Keratinocyte (primary cell): ENCODE data around the gene HSD11B2. TPM values are rescaled to one million over a fixed set of nuclear protein-coding genes. Genes with fewer than 3 reads are reported as not detected.

ENCODE experiments used
- DNase-seq: peaks from one replicate; pipeline ENCODE4 v3.0.0-alpha.2; 2011; ENCODE audit warnings: low read depth, missing footprints, low spot score
- FAIRE-seq: peaks from 2 replicates; lab custom pipeline; 2011; peaks lifted over from hg19 to GRCh38; lab: Jason Lieb, UNC
- H2AFZ ChIP-seq: 2 replicates; pipeline ENCODE4 v1.6.0; 2012; ENCODE audit warnings: low read length, control low read depth, inconsistent platforms; ENCODE audit not compliant: control insufficient read depth
- H3K27ac ChIP-seq: 2 replicates; pipeline ENCODE4 v1.5.1; 2011; ENCODE audit warnings: low read length; ENCODE audit not compliant: control insufficient read depth, insufficient read depth
- H3K27me3 ChIP-seq: 3 replicates; pipeline ENCODE4 v1.6.0; 2011; ENCODE audit warnings: low read length; ENCODE audit not compliant: control insufficient read depth, insufficient read depth; ENCODE audit errors: extremely low read depth
- H3K36me3 ChIP-seq, 2 experiments: 2 replicates in 1 of 2; 3 replicates in 1 of 2; pipeline ENCODE4 v1.5.1; 2011; ENCODE audit warnings: low read length in 2 of 2, mild to moderate bottlenecking in 1 of 2; ENCODE audit not compliant: control insufficient read depth in 2 of 2, insufficient read depth in 2 of 2; ENCODE audit errors: extremely low read depth in 1 of 2
- H3K4me1 ChIP-seq: 3 replicates; pipeline ENCODE4 v1.5.1; 2011; ENCODE audit warnings: low read length; ENCODE audit not compliant: control insufficient read depth, insufficient read depth; ENCODE audit errors: extremely low read depth
- H3K4me2 ChIP-seq: 3 replicates; pipeline ENCODE4 v1.6.0; 2011; ENCODE audit warnings: low read depth, low read length; ENCODE audit not compliant: control insufficient read depth, insufficient read depth; ENCODE audit errors: extremely low read depth
- H3K4me3 ChIP-seq, 3 experiments: fragments of 200-600 bp in 1 of 3; sonication (generic) in 1 of 3; 2 replicates in 2 of 3; 3 replicates in 1 of 3; pipeline ENCODE4 v1.5.1; 2011 to 2016; ENCODE audit warnings: low read length in 3 of 3, mild to moderate bottlenecking in 3 of 3, control low read depth in 2 of 3, inconsistent platforms in 1 of 3, low read depth in 1 of 3, mixed read lengths in 1 of 3, mixed run types in 1 of 3, moderate library complexity in 1 of 3; ENCODE audit not compliant: control insufficient read depth in 2 of 3, insufficient read depth in 2 of 3; ENCODE audit errors: extremely low read depth in 1 of 3
- H3K79me2 ChIP-seq: 2 replicates; pipeline ENCODE4 v1.6.0; 2012; ENCODE audit warnings: low read length; ENCODE audit not compliant: control insufficient read depth, insufficient read depth
- H3K9ac ChIP-seq: 3 replicates; pipeline ENCODE4 v1.6.0; 2011; ENCODE audit warnings: low read length; ENCODE audit not compliant: control insufficient read depth, insufficient read depth; ENCODE audit errors: extremely low read depth
- H3K9me1 ChIP-seq: 3 replicates; pipeline ENCODE4 v1.6.0; 2011; ENCODE audit warnings: low read length; ENCODE audit not compliant: control insufficient read depth, insufficient read depth; ENCODE audit errors: extremely low read depth
- H3K9me3 ChIP-seq: 2 replicates; pipeline ENCODE4 v1.5.1; 2012; ENCODE audit warnings: low read depth, low read length; ENCODE audit not compliant: control insufficient read depth
- H4K20me1 ChIP-seq: 3 replicates; pipeline ENCODE4 v1.6.0; 2011; ENCODE audit warnings: low read length; ENCODE audit not compliant: control insufficient read depth, insufficient read depth; ENCODE audit errors: extremely low read depth
- CTCF ChIP-seq, 3 experiments: IDR thresholded peaks in 1 of 3; conservative IDR thresholded peaks in 1 of 3; optimal IDR thresholded peaks in 1 of 3; 2 replicates in 2 of 3; 3 replicates in 1 of 3; pipeline versions ENCODE3 to v1.5.1; 2011; ENCODE audit warnings: low read length in 3 of 3, mild to moderate bottlenecking in 3 of 3, moderate library complexity in 2 of 3, control low read depth in 1 of 3, inconsistent platforms in 1 of 3; ENCODE audit not compliant: insufficient read depth in 2 of 3; ENCODE audit errors: extremely low read depth in 1 of 3
- EZH2 ChIP-seq: IDR thresholded peaks from one replicate; pipeline ENCODE4 v1.6.1; 2012; ENCODE audit warnings: inconsistent platforms, mild to moderate bottlenecking, low read length, moderate library complexity
- dilution Hi-C: fragments of 300-500 bp; cut with MboI; formaldehyde crosslinking; loops from one replicate; pipeline ENCODE4 v1.7.0; 2020; ENCODE audit warnings: low sequenced_read_pairs; ENCODE audit not compliant: extremely low pct_ligation_motif_present
- polyA plus RNA-seq, 5 experiments: library from polyadenylated mRNA; depleted of rRNA in 3 of 5; stranded (reverse) in 3 of 5; stranded (forward) in 1 of 5; unstranded in 1 of 5; fragments of >200 nt; gene quantifications; 1 replicate in 1 of 5; 2 replicates in 3 of 5; 3 replicates in 1 of 5; pipeline versions ENCODE4 v1.2.1 to v1.2.3, GENCODE V29; 2011 to 2012; ENCODE audit warnings: missing spikeins in 2 of 5, low read depth in 1 of 5, low replicate concordance in 1 of 5

The HSD11B2 gene
- polyA plus RNA-seq, 1 donor (not counting 4 experiments of a cell fraction or from before 2014, with no cell fraction given), result 0.93 TPM

DNA sequence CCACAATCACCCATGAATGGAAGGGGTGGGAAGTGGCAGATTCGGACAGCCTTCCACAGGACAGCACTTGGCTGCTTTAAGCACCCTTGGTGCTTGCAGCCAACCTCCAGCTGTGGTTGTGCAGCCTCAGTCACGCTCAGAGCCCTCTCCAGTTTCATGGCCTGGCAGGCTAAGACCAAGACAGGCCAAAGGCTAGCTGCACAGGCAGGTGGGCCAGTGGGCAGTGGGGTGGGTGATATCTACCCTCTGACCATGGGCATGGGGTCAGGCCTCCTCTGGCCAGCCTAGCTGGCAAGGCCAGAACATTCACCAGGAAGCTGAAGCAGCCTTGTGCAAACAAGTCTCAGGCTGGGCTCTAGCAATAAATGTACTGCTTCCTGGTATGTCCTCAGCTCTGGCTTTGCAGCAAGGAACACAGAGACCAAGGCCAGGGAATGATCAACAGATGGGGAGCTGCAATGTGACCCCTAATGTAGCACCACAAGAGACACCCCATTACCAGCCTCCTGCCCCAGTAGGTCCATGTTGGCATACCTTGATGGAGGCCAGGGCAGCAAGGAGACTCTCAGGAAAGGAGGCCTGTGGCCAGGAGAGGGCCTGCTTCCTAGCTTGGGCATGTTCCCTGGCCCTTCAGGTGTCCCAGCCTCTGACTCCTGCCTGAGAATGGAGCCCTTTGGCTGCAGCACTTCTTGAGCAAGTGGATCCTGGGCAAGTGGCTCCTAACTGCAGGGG, 20.9 kb downstream of the HSD11B2 start:
- H3K27ac ChIP-seq, result no peak overlapping the region
- H3K9me1 ChIP-seq, result no peaks in the 10 kb centered on the region
- peaks cover 5 to 24% of the 10 kb centered on the region in 2 experiments for H3K36me3 ChIP-seq
- H3K4me1 ChIP-seq, result peaks cover 5% of the 10 kb centered on the region
- dilution Hi-C loops, result no loop called here
- FAIRE-seq, result no peak
- no peak overlapping the region for H3K9ac ChIP-seq
- TF ChIP-seq CTCF (optimal IDR thresholded peaks at IDR 0.05 in 1 of 3, IDR thresholded peaks at IDR 0.05 in 1 of 3, conservative IDR thresholded peaks at IDR 0.05 in 1 of 3; ENCODE audit: extremely low read depth in 1 of 3, insufficient read depth in 2 of 3, low read length in 3 of 3), result no peak
- no peak for TF ChIP-seq EZH2
- no peaks in the 10 kb centered on the region for H3K27me3 ChIP-seq
- no peak for DNase-seq
- no peak overlapping the region for H3K4me2 ChIP-seq
- no peak overlapping the region for H2AFZ ChIP-seq
- peaks cover 18% of the 10 kb centered on the region for H4K20me1 ChIP-seq
- no peak overlapping the region for H3K4me3 ChIP-seq
- H3K9me3 ChIP-seq, result no peaks in the 10 kb centered on the region
- no peaks in the 10 kb centered on the region for H3K79me2 ChIP-seq

- FAIRE-seq, result no peak
- Histone ChIP-seq H3K9me1 (peaks cover under 1% of the 10 kb centered on the region), H3K4me2 (no peak overlapping the region), H3K36me3 (peaks cover 5 to 21% of the 10 kb centered on the region in 2 experiments), H3K9me3 (no peaks in the 10 kb centered on the region), H4K20me1 (peaks cover 21% of the 10 kb centered on the region), H3K27ac (no peak overlapping the region), H2AFZ (no peak overlapping the region), H3K79me2 (peaks cover 2% of the 10 kb centered on the region), H3K27me3 (no peaks in the 10 kb centered on the region), H3K9ac (no peak overlapping the region), H3K4me1 (peaks cover 12% of the 10 kb centered on the region), H3K4me3 (no peak overlapping the region)
- dilution Hi-C loops, result no loop called here
- DNase-seq, result no peak
- no peak for TF ChIP-seq CTCF (optimal IDR thresholded peaks at IDR 0.05 in 1 of 3, IDR thresholded peaks at IDR 0.05 in 1 of 3, conservative IDR thresholded peaks at IDR 0.05 in 1 of 3; ENCODE audit: extremely low read depth in 1 of 3, insufficient read depth in 2 of 3, low read length in 3 of 3)
- TF ChIP-seq EZH2, result no peak
Observed at GRCh38 chr16:67454104-67454503, 23.2 kb downstream of the HSD11B2 start.
